ENCODE results near the gene RBP7. TPM values are rescaled to one million over a fixed set of nuclear protein-coding genes. Genes with fewer than 3 reads are reported as not detected.
"Not testable (repeated sequence)": the region's sequence is repeated elsewhere in the genome, so short reads cannot be mapped to it uniquely, and the experiment has no call there.

Gene RBP7
- total RNA-seq, 1 donor from 2014 or later = 0.92 TPM

DNA sequence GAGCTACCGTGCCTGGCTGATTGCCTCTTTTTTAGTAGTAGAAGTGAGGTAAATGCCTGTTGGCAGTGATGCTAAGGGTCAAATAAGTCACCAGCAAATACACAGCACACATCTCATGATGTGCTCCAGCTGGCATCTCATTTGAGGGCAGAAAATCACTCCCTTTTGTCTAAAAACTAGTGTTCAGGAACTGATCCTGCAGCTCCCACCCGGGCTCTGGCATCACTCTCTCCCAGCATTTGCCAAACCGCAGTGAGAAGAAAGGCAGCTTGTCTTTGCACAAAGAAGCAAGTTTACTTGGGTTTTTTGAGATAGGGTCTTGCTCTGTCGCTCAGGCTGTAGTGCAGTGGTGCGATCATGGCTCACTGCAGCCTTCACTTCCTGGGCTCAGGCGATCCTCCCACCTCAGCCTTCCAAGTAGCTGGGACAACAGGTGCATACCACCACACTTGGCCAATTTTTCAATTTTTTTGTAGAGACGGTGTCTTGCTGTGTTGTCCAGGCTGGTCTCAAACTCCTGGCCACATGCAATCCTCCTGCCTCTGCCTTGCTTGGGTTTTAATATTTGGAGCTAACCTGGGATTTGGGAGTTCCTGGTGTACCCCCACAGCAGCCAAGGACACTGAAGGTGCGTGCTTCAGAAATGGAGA, 4.1 kb downstream of the RBP7 start:
- H3K4me1 Mint-ChIP-seq (ENCODE audit: unreplicated experiment) = peaks cover 5% of the 10 kb centered on the region
- H3K4me3 Mint-ChIP-seq = no peak overlapping the region
- peaks cover 32% of the 10 kb centered on the region for H3K27me3 Mint-ChIP-seq
- DNase-seq (ENCODE audit: extremely low spot score, unreplicated experiment) = no peak
- TF ChIP-seq CTCF (conservative IDR thresholded peaks at IDR 0.05) = no peak
- no peaks in the 10 kb centered on the region for H3K36me3 Mint-ChIP-seq
- H3K27ac Mint-ChIP-seq = no peak overlapping the region
- H3K9me3 Mint-ChIP-seq = no peaks in the 10 kb centered on the region

GRCh38 chr1:10005248-10005647, 8.2 kb downstream of the RBP7 start:
- not testable (repeated sequence) for H3K4me3 Mint-ChIP-seq; H3K9me3 Mint-ChIP-seq; H3K36me3 Mint-ChIP-seq; DNase-seq (ENCODE audit: extremely low spot score, unreplicated experiment); H3K27ac Mint-ChIP-seq; H3K4me1 Mint-ChIP-seq (ENCODE audit: unreplicated experiment); H3K27me3 Mint-ChIP-seq

DNA sequence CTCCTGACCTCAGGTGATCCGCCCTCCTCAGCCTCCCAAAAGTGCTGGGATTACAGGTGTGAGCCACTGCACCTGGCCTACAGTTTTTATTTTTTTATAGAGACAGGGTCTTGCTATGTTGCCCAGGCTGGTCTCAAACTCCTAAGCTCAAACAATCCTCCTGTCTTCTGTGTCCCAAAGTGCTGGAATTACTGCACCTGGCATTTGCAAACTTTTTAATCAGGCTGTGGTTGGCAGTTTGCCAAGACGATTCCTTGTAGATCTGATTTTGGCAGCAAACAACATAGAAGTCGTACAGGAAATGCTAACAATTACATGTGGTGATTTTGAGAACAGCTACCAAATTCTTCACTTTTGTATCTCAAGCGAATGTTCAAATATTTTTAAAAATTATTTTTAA, 10.1 kb downstream of the RBP7 start:
- no peak overlapping the region for H3K27ac Mint-ChIP-seq
- no peaks in the 10 kb centered on the region for H3K36me3 Mint-ChIP-seq
- no peak for TF ChIP-seq CTCF (conservative IDR thresholded peaks at IDR 0.05)
- H3K4me3 Mint-ChIP-seq = no peak overlapping the region
- no peaks in the 10 kb centered on the region for H3K9me3 Mint-ChIP-seq
- no peaks in the 10 kb centered on the region for H3K4me1 Mint-ChIP-seq (ENCODE audit: unreplicated experiment)
- no peak for DNase-seq (ENCODE audit: extremely low spot score, unreplicated experiment)
- peaks cover 3% of the 10 kb centered on the region for H3K27me3 Mint-ChIP-seq

DNA sequence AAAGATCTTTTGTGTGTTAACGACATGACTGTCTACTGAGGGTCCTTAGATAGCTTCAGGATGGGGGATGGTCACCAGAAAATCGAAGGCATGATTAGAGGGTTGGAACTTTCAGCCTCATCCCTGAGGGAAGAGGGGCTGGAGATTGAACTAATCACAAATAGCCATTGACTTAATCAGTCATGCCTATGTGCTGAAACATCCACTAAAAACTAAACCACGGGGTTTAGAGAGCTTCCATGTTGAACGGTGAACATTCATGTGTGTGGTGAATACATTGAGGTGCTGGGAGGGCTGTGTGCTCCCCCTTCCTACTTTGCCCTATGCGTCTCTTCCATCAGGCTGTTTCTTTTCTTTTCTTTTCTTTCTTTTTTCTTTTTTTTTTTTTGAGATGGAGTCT, 17.0 kb downstream of the RBP7 start:
- DNase-seq (ENCODE audit: extremely low spot score, unreplicated experiment) = no peak
- no peak for TF ChIP-seq CTCF (conservative IDR thresholded peaks at IDR 0.05)
- Mint-ChIP-seq H3K27me3 (no peaks in the 10 kb centered on the region), H3K4me3 (no peak overlapping the region), H3K9me3 (no peaks in the 10 kb centered on the region), H3K27ac (no peak overlapping the region), H3K4me1 (ENCODE audit: unreplicated experiment) (peaks cover 5% of the 10 kb centered on the region), H3K36me3 (no peaks in the 10 kb centered on the region)

GRCh38 chr1:10019561-10019960, 22.5 kb downstream of the RBP7 start:
- no peak for DNase-seq (ENCODE audit: extremely low spot score, unreplicated experiment)
- no peaks in the 10 kb centered on the region for H3K27me3 Mint-ChIP-seq
- H3K36me3 Mint-ChIP-seq = no peaks in the 10 kb centered on the region
- no peak for TF ChIP-seq CTCF (conservative IDR thresholded peaks at IDR 0.05)
- H3K4me1 Mint-ChIP-seq (ENCODE audit: unreplicated experiment) = peaks cover 18% of the 10 kb centered on the region
- no peaks in the 10 kb centered on the region for H3K9me3 Mint-ChIP-seq
- H3K4me3 Mint-ChIP-seq = no peak overlapping the region
- no peak overlapping the region for H3K27ac Mint-ChIP-seq

DNA sequence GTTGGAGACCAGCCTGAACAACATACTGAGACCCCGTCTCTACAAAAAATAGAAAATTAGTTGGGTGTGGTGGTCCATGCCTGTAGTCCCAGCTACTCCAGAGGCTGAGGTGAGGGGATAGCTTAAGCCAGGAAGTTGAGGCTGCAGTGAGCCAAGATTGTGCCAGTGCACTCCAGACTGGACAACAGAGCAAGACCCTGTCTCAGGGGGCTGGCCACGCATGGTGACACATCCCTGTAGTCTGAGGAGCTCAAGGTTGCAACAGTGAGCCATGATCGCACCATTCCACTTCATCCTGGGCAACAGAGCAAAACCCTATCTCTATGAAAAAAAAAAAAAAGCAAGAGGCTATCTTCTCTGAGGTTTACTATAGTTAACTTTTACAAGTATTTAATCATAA, 23.1 kb downstream of the RBP7 start:
- Mint-ChIP-seq H3K36me3 (no peaks in the 10 kb centered on the region), H3K9me3 (no peaks in the 10 kb centered on the region), H3K27me3 (no peaks in the 10 kb centered on the region), H3K27ac (no peak overlapping the region), H3K4me1 (ENCODE audit: unreplicated experiment) (peaks cover 18% of the 10 kb centered on the region), H3K4me3 (no peak overlapping the region)
- TF ChIP-seq CTCF (conservative IDR thresholded peaks at IDR 0.05) = no peak
- no peak for DNase-seq (ENCODE audit: extremely low spot score, unreplicated experiment)

DNA sequence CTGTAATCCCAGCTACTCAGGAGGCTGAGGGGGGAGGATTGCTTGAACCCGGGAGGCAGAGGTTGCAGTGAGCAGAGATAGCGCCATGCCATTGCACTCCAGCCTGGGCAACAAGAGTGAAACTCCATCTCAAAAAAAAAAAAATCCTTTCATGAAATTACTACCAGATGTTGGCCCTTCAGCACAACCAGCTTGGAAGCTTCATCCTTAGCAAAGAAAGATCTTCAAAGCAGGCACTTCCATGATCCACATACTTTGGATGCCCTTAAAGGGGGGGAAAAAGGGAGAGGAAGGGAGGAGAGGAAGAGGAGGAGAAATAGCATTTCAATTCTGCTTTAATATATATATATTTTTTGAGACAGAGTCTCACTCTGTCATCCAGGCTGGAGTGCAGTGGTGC, 23.6 kb downstream of the RBP7 start:
- H3K9me3 Mint-ChIP-seq; H3K27me3 Mint-ChIP-seq; H3K27ac Mint-ChIP-seq; H3K4me3 Mint-ChIP-seq; DNase-seq (ENCODE audit: extremely low spot score, unreplicated experiment); H3K36me3 Mint-ChIP-seq: not testable (repeated sequence)
- H3K4me1 Mint-ChIP-seq (ENCODE audit: unreplicated experiment) = peaks cover 16% of the 10 kb centered on the region

- not testable (repeated sequence) for H3K4me3 Mint-ChIP-seq; H3K36me3 Mint-ChIP-seq; H3K27ac Mint-ChIP-seq; H3K27me3 Mint-ChIP-seq; DNase-seq (ENCODE audit: extremely low spot score, unreplicated experiment); H3K9me3 Mint-ChIP-seq
- H3K4me1 Mint-ChIP-seq (ENCODE audit: unreplicated experiment) = peaks cover 13% of the 10 kb centered on the region
Measured at GRCh38 chr1:10021992-10022391, 25.0 kb downstream of the RBP7 start.
